Motor neuron (in vitro differentiated cells): ENCODE results near the gene GRAMD2B. TPM values are rescaled to one million over a fixed set of nuclear protein-coding genes. Genes with fewer than 3 reads are reported as not detected.
"Not testable (repeated sequence)": the region's sequence is repeated elsewhere in the genome, so short reads cannot be mapped to it uniquely, and the experiment has no call there.

Experiments used
- ATAC-seq, 8 experiments: fragments of 200-7000 bp; cut with Tn5 transposase; replicated peaks in 6 of 8; 2 replicates each; pipeline ENCODE4 v1.8.0; 2021; ENCODE audit warnings: mild to moderate bottlenecking in 8 of 8, moderate library complexity in 8 of 8
- H3K27ac ChIP-seq, 2 donors: fragments of 250-450 bp; sonication (Bioruptor Pico); 2 replicates each; pipeline ENCODE4 v1.9.0; 2021; ENCODE audit warnings: antibody characterized with exemption in 2 of 2, mild to moderate bottlenecking in 2 of 2, moderate library complexity in 1 of 2
- H3K4me1 ChIP-seq, 2 donors: fragments of 250-450 bp; sonication (Bioruptor Pico); replicated peaks in 1 of 2; 2 replicates each; pipeline ENCODE4 v1.6.1; 2021; ENCODE audit warnings: antibody characterized with exemption in 2 of 2, mild to moderate bottlenecking in 2 of 2, moderate library complexity in 1 of 2
- H3K4me3 ChIP-seq, 5 donors: fragments of 250-450 bp; sonication (Bioruptor Pico); 2 replicates each; pipeline ENCODE4 v1.9.0; 2021; ENCODE audit warnings: antibody characterized with exemption in 5 of 5, mild to moderate bottlenecking in 5 of 5, moderate library complexity in 4 of 5
- WGBS, 10 experiments: fragments of 450-650 bp; shearing (Covaris generic); methylation state at CpG; one replicate each; pipeline ENCODE4 v1.0.0; 2022; 5-methylcytosine and 5-hydroxymethylcytosine counted together
- in situ Hi-C, 9 experiments: fragments of 400-800 bp; cut with MboI; loops; one replicate each; pipeline ENCODE4 v1.15.0; 2021; ENCODE audit warnings: low sequenced_read_pairs in 9 of 9, low pct_unique_long_range_greater_than_20kb in 2 of 9; ENCODE audit not compliant: unreplicated experiment in 9 of 9
- total RNA-seq, 8 experiments: library from RNA; unstranded; fragments of 300-600 nt; gene quantifications; 2 replicates each; pipeline versions ENCODE4 v1.2.3 to v1.2.4, GENCODE V29; 2022

Gene GRAMD2B
- total RNA-seq, 8 experiments from 2014 or later, result 0.33 to 19.5 (median 4.4) TPM

DNA sequence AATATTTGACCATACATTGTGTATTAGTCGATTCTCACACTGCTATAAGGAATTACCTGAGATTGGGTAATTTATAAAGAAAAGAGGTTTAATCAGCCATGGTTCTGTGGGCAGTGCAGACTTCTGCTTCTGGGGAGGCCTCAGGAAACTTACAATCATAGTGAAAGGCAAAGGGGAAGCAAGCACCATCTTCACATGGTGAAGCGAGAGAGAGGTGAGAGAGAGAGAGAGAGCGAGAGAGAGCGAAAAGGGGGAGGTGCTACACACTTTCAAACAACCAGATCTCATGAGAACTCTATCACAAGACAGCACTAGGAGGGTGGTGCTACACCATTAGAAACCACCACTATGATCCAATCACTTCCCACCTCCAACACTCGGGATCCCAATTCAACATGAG, 4.1 kb upstream of the GRAMD2B start:
- in situ Hi-C loops, result no loop called here
- H3K27ac ChIP-seq, result no peak overlapping the region
- H3K4me3 ChIP-seq, result no peak overlapping the region
- 68 to 100% (median 88%) methylated on average over 1 to 4 of the region's 5 CpGs; no CpG with 5 or more reads in 1 of the 10 experiments for WGBS, 10 experiments
- no peak for ATAC-seq
- no peaks in the 10 kb centered on the region for H3K4me1 ChIP-seq

GRCh38 chr5:126428421-126428820, 5.2 kb downstream of the GRAMD2B start:
- Histone ChIP-seq H3K4me1 (no peaks in the 10 kb centered on the region), H3K27ac (no peak overlapping the region), H3K4me3 (no peak overlapping the region)
- in situ Hi-C loops, result no loop called here
- no peak for ATAC-seq
- WGBS, 10 experiments, result 29 to 93% (median 55%) methylated on average over 1 to 2 of the region's 2 CpGs; no CpG with 5 or more reads in 4 of the 10 experiments

DNA sequence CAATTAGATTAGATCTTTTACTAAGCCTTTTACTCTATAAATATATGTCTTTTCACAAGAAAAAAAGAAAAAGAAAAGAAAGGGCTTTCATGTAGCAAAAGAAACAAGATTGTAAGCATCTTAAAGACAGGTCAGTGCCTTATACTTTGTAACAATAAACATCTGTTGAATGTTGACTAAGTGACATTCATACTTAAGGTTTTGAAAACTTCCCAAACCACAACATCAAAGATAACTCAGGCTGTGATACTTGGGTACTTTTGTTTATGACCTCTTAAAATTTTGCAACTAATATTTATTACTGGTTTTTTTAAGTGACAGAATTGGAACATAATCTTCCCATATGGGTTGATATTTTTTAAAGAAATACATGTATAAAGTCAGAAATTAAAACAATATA, 7.4 kb downstream of the GRAMD2B start:
- H3K4me3 ChIP-seq, result no peak overlapping the region
- in situ Hi-C loops, result no loop called here
- ATAC-seq, result no peak
- no peaks in the 10 kb centered on the region for H3K4me1 ChIP-seq
- H3K27ac ChIP-seq, result no peak overlapping the region

GRCh38 chr5:126433701-126434100, 10.5 kb downstream of the GRAMD2B start:
- ATAC-seq, result peak in 1 of 8 experiments; percentile 59
- in situ Hi-C loops, result no loop called here
- Histone ChIP-seq H3K27ac (no peak overlapping the region), H3K4me1 (no peaks in the 10 kb centered on the region), H3K4me3 (no peak overlapping the region)

DNA sequence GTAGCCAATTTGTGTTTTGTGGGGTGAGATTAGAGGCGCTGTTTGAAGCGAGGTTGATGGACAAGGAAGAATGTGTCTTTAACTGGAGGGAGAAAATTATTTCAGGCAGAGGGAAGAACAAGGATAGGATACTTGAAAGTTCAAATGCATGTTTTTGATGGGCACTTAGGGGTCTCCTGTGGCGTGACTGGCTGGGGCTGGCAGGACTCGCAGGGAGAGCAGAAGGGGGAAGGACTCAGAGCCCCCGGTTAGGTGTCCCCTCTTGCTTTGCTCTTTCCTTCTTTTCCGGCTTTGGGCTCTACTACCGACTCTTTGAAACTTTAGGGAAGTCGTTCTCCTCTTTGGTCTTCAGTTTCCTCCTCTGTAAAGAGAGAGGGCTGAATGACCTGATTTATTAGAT, 12.1 kb downstream of the GRAMD2B start:
- no peak overlapping the region for H3K27ac ChIP-seq
- no peak for ATAC-seq
- H3K4me3 ChIP-seq, result no peak overlapping the region
- in situ Hi-C loops, result no loop called here
- 62 to 100% (median 93%) methylated on average over 1 to 8 of the region's 8 CpGs; no CpG with 5 or more reads in 1 of the 10 experiments for WGBS, 10 experiments
- H3K4me1 ChIP-seq, result no peaks in the 10 kb centered on the region

DNA sequence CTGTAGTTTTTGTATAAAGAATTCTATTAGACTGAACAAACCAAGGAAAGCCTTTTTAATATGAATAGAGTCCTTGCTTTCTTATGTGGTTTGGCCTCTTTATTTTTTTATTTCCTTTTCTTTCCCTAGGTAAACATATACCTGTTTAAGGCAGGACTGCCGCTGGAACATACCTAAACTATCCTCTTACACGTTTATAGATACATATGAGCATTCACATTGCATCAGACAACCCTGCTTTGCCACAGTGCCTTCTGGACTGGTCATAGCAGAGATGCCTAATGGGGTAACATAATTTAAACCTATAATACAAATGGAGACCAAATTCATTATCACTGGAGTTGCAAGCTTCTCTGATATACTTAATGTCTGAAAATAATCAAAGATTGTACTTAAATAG, 12.5 kb downstream of the GRAMD2B start:
- Histone ChIP-seq H3K4me3 (no peak overlapping the region), H3K4me1 (no peaks in the 10 kb centered on the region), H3K27ac (no peak overlapping the region)
- 60 to 100% (median 90%) methylated on average over 1 to 2 of the region's 2 CpGs; no CpG with 5 or more reads in 2 of the 10 experiments for WGBS, 10 experiments
- in situ Hi-C loops, result no loop called here
- ATAC-seq, result no peak

- ATAC-seq, result no peak
- 86 to 100% (median 100%) methylated on average over 1 of the region's 1 CpG; no CpG with 5 or more reads in 6 of the 10 experiments for WGBS, 10 experiments
- Histone ChIP-seq H3K27ac (no peak overlapping the region), H3K4me1 (no peaks in the 10 kb centered on the region), H3K4me3 (no peak overlapping the region)
- in situ Hi-C loops, result no loop called here
Observed at GRCh38 chr5:126437721-126438120, 14.5 kb downstream of the GRAMD2B start.

- no peak for ATAC-seq
- in situ Hi-C loops, result no loop called here
- WGBS, 10 experiments, result 85 to 100% (median 96%) methylated on average over 1 to 4 of the region's 4 CpGs; no CpG with 5 or more reads in 2 of the 10 experiments
- Histone ChIP-seq H3K4me3 (no peak overlapping the region), H3K4me1 (no peaks in the 10 kb centered on the region), H3K27ac (no peak overlapping the region)
Observed at GRCh38 chr5:126438267-126438666, 15.1 kb downstream of the GRAMD2B start.

DNA sequence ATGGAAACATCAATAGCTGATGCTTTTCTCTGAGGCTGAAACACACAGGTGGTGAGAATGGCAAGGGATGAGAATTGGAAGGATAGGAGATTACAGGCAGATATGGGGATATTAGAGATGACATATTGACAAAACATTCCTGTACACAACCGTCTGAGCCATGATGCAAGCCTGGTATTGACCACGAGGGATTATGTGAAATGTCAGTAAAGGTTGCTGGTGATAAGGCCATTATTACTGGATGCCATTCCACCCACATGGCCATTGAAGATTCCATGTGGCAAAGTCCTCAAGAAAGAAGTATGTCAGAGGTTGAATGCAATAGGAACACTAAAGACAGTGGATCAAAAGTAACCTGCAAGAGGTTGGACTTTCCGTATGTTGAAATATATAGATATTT, 15.7 kb downstream of the GRAMD2B start:
- no peak overlapping the region for H3K27ac ChIP-seq
- no peaks in the 10 kb centered on the region for H3K4me1 ChIP-seq
- in situ Hi-C loops, result no loop called here
- no peak for ATAC-seq
- WGBS, 10 experiments, result 20 to 100% (median 80%) methylated on average over 1 to 3 of the region's 3 CpGs; no CpG with 5 or more reads in 3 of the 10 experiments
- H3K4me3 ChIP-seq, result no peak overlapping the region

- 67 to 100% (median 95%) methylated on average over 1 to 6 of the region's 6 CpGs; no CpG with 5 or more reads in 1 of the 10 experiments for WGBS, 10 experiments
- H3K4me3 ChIP-seq, H3K27ac ChIP-seq, ATAC-seq, H3K4me1 ChIP-seq, in situ Hi-C loops: not testable (repeated sequence)
Observed at GRCh38 chr5:126439724-126440123, 16.5 kb downstream of the GRAMD2B start.

DNA sequence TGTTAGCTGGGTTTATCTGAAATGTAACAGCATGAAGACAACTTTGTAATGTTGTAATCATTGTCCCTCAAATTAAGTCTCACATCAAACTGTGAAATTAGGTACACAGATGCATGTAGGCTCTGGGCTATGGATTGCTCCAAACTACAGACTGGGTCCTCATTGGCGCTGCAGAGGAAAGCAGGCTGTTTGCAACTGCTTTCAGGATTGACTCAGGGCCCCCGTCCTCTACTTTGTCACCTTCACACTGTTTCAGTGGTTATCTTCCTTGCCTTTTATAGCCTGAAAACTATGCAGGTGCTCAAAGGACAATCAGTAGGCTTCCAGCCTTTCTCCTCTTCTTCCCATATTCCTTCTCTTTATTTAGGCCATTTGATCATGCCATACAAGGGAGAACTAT, 18.0 kb downstream of the GRAMD2B start:
- Histone ChIP-seq H3K4me3 (no peak overlapping the region), H3K27ac (no peak overlapping the region), H3K4me1 (no peaks in the 10 kb centered on the region)
- 76 to 100% (median 96%) methylated on average over 2 of the region's 2 CpGs; no CpG with 5 or more reads in 6 of the 10 experiments for WGBS, 10 experiments
- in situ Hi-C loops, result no loop called here
- ATAC-seq, result no peak

DNA sequence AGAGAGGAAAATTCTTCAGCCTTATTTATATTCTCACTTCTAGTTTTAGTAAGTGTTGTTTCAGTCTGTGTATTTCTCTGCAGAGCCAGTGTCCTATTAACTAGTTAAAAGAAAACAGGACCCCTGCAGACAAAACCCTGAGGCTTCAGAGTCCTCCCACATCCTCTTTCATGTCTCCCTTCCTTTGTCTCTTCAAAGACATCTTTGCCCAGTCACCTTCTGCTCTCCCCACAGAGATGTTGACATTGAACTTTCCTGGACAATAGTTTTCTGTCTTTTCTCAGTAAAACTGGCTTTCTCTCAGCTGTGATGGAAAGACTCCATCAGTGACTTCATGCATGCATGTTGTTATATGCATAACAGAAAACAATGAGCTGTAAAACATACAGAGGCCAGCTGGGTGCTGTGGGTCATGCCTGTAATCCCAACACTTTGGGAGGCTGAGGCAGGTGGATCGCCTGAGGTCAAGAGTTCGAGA, 20.2 kb downstream of the GRAMD2B start:
- in situ Hi-C loops, result no loop called here
- Histone ChIP-seq H3K27ac (no peak overlapping the region), H3K4me1 (no peaks in the 10 kb centered on the region), H3K4me3 (no peak overlapping the region)
- ATAC-seq, result peak in 1 of 8 experiments; percentile 51
- WGBS, 10 experiments, result 69 to 100% (median 82%) methylated on average over 1 to 2 of the region's 2 CpGs; no CpG with 5 or more reads in 4 of the 10 experiments

DNA sequence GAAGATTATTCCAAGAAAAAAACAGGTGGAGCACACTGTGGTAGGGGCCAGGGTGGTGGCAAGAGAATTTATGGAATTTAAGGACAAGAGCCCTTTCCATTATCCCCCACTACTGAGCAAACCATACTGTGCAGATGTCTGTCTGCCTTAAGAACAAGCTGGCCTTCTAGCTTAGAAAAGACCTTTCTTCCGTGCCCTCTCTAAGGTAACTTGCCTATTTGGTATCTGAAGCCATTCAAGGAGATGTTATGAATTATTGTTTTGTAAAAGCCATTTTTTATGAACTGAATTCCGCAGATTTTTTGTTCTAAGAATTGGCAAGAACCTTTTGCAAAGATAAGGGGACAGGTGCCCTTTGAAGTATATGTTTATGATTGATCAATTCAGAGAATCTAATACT, 20.9 kb downstream of the GRAMD2B start:
- in situ Hi-C loops, result no loop called here

GRCh38 chr5:126445502-126446174, 22.4 kb downstream of the GRAMD2B start:
- Histone ChIP-seq H3K4me3 (no peak overlapping the region), H3K4me1 (no peaks in the 10 kb centered on the region), H3K27ac (no peak overlapping the region)
- WGBS, 10 experiments, result 71 to 83% (median 80%) methylated on average over 1 of the region's 3 CpGs; no CpG with 5 or more reads in 7 of the 10 experiments
- no peak for ATAC-seq
- in situ Hi-C loops, result no loop called here

More for the DNA sequence above, 20.9 kb downstream of the GRAMD2B start:
- no peak overlapping the region for H3K27ac ChIP-seq
- ATAC-seq, result no peak
- H3K4me1 ChIP-seq, result no peaks in the 10 kb centered on the region
- 14 to 100% (median 94%) methylated on average over 1 to 2 of the region's 2 CpGs; no CpG with 5 or more reads in 2 of the 10 experiments for WGBS, 10 experiments
- H3K4me3 ChIP-seq, result no peak overlapping the region
